Hippocampal formation (tissue), 2 donors: ENCODE data around the gene NCOA3.
A peak's percentile ranks its signal among the peaks of the same experiment; 100 is the strongest.
"Not testable (repeated sequence)": the region's sequence is repeated elsewhere in the genome, so short reads cannot be mapped to it uniquely, and the experiment has no call there.

Experiments used
- DNase-seq, 2 donors: peaks; one replicate each; lab custom pipeline; 2025; lab: John Stamatoyannopoulos, UW

Gene NCOA3

GRCh38 chr20:47561603-47562583 lies 60.2 kb downstream of the NCOA3 start:
- DNase-seq, result no peak

- DNase-seq, result no peak
Observed at GRCh38 chr20:47566269-47566668, 64.6 kb downstream of the NCOA3 start.

- DNase-seq, result no peak
Observed at GRCh38 chr20:47568019-47568418, 66.3 kb downstream of the NCOA3 start.

- DNase-seq, result no peak
Observed at GRCh38 chr20:47568837-47569410, 67.2 kb downstream of the NCOA3 start.

GRCh38 chr20:47571426-47571825 lies 69.7 kb downstream of the NCOA3 start:
- no peak for DNase-seq

- no peak for DNase-seq
Observed at GRCh38 chr20:47572105-47572729, 70.5 kb downstream of the NCOA3 start.

GRCh38 chr20:47573559-47573958 lies 71.9 kb downstream of the NCOA3 start:
- no peak for DNase-seq

GRCh38 chr20:47574616-47575364 lies 73.1 kb downstream of the NCOA3 start:
- DNase-seq, result peak in 1 of 2 donors; percentile 14

- DNase-seq, result peak; percentile 17 to 33
Observed at GRCh38 chr20:47576516-47577033, 74.9 kb downstream of the NCOA3 start.

GRCh38 chr20:47577314-47577713 lies 75.6 kb downstream of the NCOA3 start:
- DNase-seq, result no peak

GRCh38 chr20:47578543-47578942 lies 76.9 kb downstream of the NCOA3 start:
- DNase-seq, result no peak

- DNase-seq, result not testable (repeated sequence)
Observed at GRCh38 chr20:47580686-47581085, 79.0 kb downstream of the NCOA3 start.

GRCh38 chr20:47581090-47581489 lies 79.4 kb downstream of the NCOA3 start:
- no peak for DNase-seq

GRCh38 chr20:47583551-47583950 lies 81.9 kb downstream of the NCOA3 start:
- no peak for DNase-seq

- DNase-seq, result no peak
Observed at GRCh38 chr20:47585087-47585747, 83.5 kb downstream of the NCOA3 start.

GRCh38 chr20:47586649-47587294 lies 85.1 kb downstream of the NCOA3 start:
- DNase-seq, result no peak

GRCh38 chr20:47588158-47588557 lies 86.5 kb downstream of the NCOA3 start:
- no peak for DNase-seq

- no peak for DNase-seq
Observed at GRCh38 chr20:47591231-47591630, 89.5 kb downstream of the NCOA3 start.

GRCh38 chr20:47594157-47594556 lies 92.5 kb downstream of the NCOA3 start:
- no peak for DNase-seq

- not testable (repeated sequence) for DNase-seq
Observed at GRCh38 chr20:47595138-47595537, 93.5 kb downstream of the NCOA3 start.
